Measurements from ENCODE around the gene GALNT7. TPM values are rescaled to one million over a fixed set of nuclear protein-coding genes. Genes with fewer than 3 reads are reported as not detected.

Gene GALNT7
- total RNA-seq, 1 experiment from 2014 or later, result 156 TPM

DNA sequence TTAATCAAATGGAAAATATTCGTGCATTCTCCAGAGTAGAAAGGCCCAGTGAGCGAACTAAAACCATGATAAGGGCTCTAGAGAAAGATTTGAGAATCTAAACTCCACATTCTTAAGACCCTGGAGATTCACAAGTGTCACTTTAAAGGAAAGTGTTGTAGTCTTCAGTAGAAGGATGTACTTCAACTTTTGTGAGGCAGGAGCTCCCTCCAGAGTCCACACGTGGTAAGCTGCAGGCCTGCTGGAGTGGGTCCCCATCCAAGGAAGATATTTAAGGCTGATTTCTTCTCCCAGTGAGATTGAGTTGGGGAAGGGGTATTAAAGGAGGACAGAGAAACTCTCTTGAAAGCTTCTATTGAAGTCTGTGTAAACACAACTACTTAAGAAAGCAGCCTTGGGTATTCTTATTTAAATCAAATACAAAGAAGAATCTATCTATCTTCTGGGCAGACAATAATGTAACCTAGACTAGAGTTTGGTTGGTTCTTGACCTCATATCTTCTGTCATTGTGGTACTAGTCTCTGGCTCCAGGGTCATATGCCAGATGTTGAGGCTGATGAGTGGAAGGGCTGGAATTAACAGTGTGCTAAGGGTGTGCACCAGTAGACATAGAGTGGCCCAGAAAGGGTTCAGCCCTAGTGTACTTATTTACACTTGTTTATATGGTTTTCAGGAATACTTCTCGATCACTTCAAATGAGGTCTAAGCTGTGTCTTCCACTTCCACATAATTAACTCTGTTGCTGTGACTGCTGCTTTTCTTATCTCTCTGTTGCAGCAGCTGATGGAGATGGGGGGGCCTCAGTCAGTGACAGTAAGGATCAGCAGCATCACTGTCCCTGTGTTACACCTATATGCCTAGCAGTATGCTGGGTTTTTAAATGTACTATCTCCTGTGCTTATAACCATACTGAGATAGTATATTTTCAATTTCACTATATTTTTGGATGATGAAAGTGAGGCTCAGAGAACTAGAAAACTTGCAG, 89.4 kb downstream of the GALNT7 start:
- peak overlapping the region; percentile 98 for H3K27ac ChIP-seq (ENCODE audit: low read length)
- H3K27me3 ChIP-seq (ENCODE audit: control insufficient read depth, insufficient read depth, low read length), result no peaks in the 10 kb centered on the region
- ATAC-seq (peak; percentile 93), DNase-seq (ENCODE audit: low read depth, low spot score) (peak; percentile 60)
- in situ Hi-C loops (cut with HindIII; ENCODE audit: low pct_unique_long_range_greater_than_20kb, low sequenced_read_pairs), result loop anchor here (25.0 kb wide), 1 partner anchor 96 kb away; the partner anchor contains the start of gene GALNT7
- peaks cover 47% of the 10 kb centered on the region for H3K4me1 ChIP-seq (ENCODE audit: control insufficient read depth, insufficient read depth, low read length)
- BruUV-seq (replicated peaks), result no TSS peak
- peaks cover 4% of the 10 kb centered on the region; the same call in 1 of the 2 replicates for H3K36me3 ChIP-seq (ENCODE audit: control insufficient read depth, insufficient read depth, low read length)
- no peaks in the 10 kb centered on the region for H3K9me3 ChIP-seq (ENCODE audit: control insufficient read depth, insufficient read depth, low read depth, low read length)
- TF ChIP-seq POLR2AphosphoS5 (IDR thresholded peaks at IDR 0.05; ENCODE audit: low read depth, low read length), result no peak
- no peak for TF ChIP-seq TCF7L2 (IDR thresholded peaks at IDR 0.05; ENCODE audit: low read depth, low read length)
- TF ChIP-seq, protein P1, sequence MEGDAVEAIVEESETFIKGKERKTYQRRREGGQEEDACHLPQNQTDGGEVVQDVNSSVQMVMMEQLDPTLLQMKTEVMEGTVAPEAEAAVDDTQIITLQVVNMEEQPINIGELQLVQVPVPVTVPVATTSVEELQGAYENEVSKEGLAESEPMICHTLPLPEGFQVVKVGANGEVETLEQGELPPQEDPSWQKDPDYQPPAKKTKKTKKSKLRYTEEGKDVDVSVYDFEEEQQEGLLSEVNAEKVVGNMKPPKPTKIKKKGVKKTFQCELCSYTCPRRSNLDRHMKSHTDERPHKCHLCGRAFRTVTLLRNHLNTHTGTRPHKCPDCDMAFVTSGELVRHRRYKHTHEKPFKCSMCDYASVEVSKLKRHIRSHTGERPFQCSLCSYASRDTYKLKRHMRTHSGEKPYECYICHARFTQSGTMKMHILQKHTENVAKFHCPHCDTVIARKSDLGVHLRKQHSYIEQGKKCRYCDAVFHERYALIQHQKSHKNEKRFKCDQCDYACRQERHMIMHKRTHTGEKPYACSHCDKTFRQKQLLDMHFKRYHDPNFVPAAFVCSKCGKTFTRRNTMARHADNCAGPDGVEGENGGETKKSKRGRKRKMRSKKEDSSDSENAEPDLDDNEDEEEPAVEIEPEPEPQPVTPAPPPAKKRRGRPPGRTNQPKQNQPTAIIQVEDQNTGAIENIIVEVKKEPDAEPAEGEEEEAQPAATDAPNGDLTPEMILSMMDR (IDR thresholded peaks at IDR 0.05), result peak; percentile 80
- ChIA-PET CTCF (interaction anchor here (1.0 to 1.8 kb wide), 3 partner anchors 90 to 245 kb away, joined by 4 to 7 read pairs (median 4); partner anchors contain the start of gene GALNT7), POLR2A (no interaction called here)
- H3K4me3 ChIP-seq (ENCODE audit: low read depth in 2 of 2, low read length in 2 of 2), result no peak overlapping the region
- intact Hi-C loops (cut with micrococcal nuclease; ENCODE audit: unreplicated experiment), result loop anchor here (1.0 to 5.0 kb wide), 3 partner anchors 66 to 244 kb away; no protein-coding TSS in a partner anchor

GRCh38 chr4:173258866-173259265, 90.3 kb downstream of the GALNT7 start:
- Histone ChIP-seq H3K36me3 (ENCODE audit: control insufficient read depth, insufficient read depth, low read length) (peaks cover 4% of the 10 kb centered on the region; the same call in 1 of the 2 replicates), H3K4me3 (ENCODE audit: low read depth in 2 of 2, low read length in 2 of 2) (no peak overlapping the region), H3K4me1 (ENCODE audit: control insufficient read depth, insufficient read depth, low read length) (peaks cover 46% of the 10 kb centered on the region), H3K27me3 (ENCODE audit: control insufficient read depth, insufficient read depth, low read length) (no peaks in the 10 kb centered on the region), H3K27ac (ENCODE audit: low read length) (peak overlapping the region; percentile 98), H3K9me3 (ENCODE audit: control insufficient read depth, insufficient read depth, low read depth, low read length) (no peaks in the 10 kb centered on the region)
- no TSS peak for BruUV-seq (replicated peaks)
- intact Hi-C loops (cut with micrococcal nuclease; ENCODE audit: unreplicated experiment) (loop anchor here (5.0 kb wide), 2 partner anchors 67 to 232 kb away; no protein-coding TSS in a partner anchor), in situ Hi-C loops (cut with HindIII; ENCODE audit: low pct_unique_long_range_greater_than_20kb, low sequenced_read_pairs) (loop anchor here (25.0 kb wide), 1 partner anchor 97 kb away; the partner anchor contains the start of gene GALNT7)
- ChIA-PET POLR2A (no interaction called here), CTCF (interaction anchor here (1.8 kb wide), 1 partner anchor 234 kb away, joined by 4 read pairs; no protein-coding TSS in a partner anchor)
- TF ChIP-seq REST (IDR thresholded peaks at IDR 0.05; ENCODE audit: insufficient read depth in 1 of 2, low read depth in 2 of 2, low read length in 1 of 2) (no peak), POLR2AphosphoS5 (IDR thresholded peaks at IDR 0.05; ENCODE audit: low read depth, low read length) (no peak), SIN3A (IDR thresholded peaks at IDR 0.05; ENCODE audit: borderline replicate concordance, insufficient read depth, low read depth, low read length) (no peak), TCF7L2 (IDR thresholded peaks at IDR 0.05; ENCODE audit: low read depth, low read length) (no peak)
- TF ChIP-seq, protein P1 (IDR thresholded peaks at IDR 0.05), result no peak
- DNase-seq (ENCODE audit: low read depth, low spot score) (no peak), ATAC-seq (no peak)
